Cardiac muscle cell (in vitro differentiated cells and primary cell): ENCODE data around the gene KRTAP10-7. TPM values are rescaled to one million over a fixed set of nuclear protein-coding genes. Genes with fewer than 3 reads are reported as not detected.
"Not testable (repeated sequence)": the region's sequence is repeated elsewhere in the genome, so short reads cannot be mapped to it uniquely, and the experiment has no call there.

ENCODE experiments used
- DNase-seq, 2 donors: peaks; one replicate each; pipeline versions ENCODE4 v3.0.0 to v3.0.0-alpha.2; 2010 to 2017; ENCODE audit warnings: low read depth in 1 of 2, low spot score in 1 of 2
- H3K27ac ChIP-seq: fragments of 200-600 bp; sonication (generic); 2 replicates; pipeline ENCODE4 v1.5.1; 2016
- H3K27me3 ChIP-seq: fragments of 200-600 bp; sonication (generic); 2 replicates; pipeline ENCODE4 v1.6.0; 2016; ENCODE audit warnings: control low read depth
- H3K36me3 ChIP-seq: fragments of 200-600 bp; sonication (generic); 2 replicates; pipeline ENCODE4 v1.5.1; 2016; ENCODE audit warnings: control low read depth
- H3K4me1 ChIP-seq: fragments of 200-600 bp; sonication (generic); 2 replicates; pipeline ENCODE4 v1.8.1; 2017; ENCODE audit warnings: low read depth, mild to moderate bottlenecking, mixed run types
- H3K4me3 ChIP-seq: fragments of 200-600 bp; sonication (generic); 2 replicates; pipeline ENCODE4 v1.5.1; 2016; ENCODE audit warnings: mild to moderate bottlenecking
- H3K9me3 ChIP-seq: fragments of 200-600 bp; sonication (generic); 2 replicates; pipeline ENCODE4 v1.5.1; 2017; ENCODE audit warnings: low read depth, mild to moderate bottlenecking, control low read depth
- polyA plus RNA-seq: library from polyadenylated mRNA; unstranded; fragments of >200 nt; fragmentation: Nextera tagmentation; extraction: Ambion mirVana; gene quantifications from 2 replicates; pipeline ENCODE4 v1.2.1, GENCODE V29; 2016
- total RNA-seq: library from RNA; depleted of rRNA; stranded (reverse); fragments of >200 nt; gene quantifications from 2 replicates; pipeline ENCODE4 v1.2.3, GENCODE V29; 2016
- TF ChIP-seq, protein P1 (sequence below): IDR thresholded peaks from 2 replicates; pipeline ENCODE4 v1.5.1; 2012; ENCODE audit warnings: low read depth, mild to moderate bottlenecking, low read length

The KRTAP10-7 gene
- total and polyA plus RNA-seq, 2 experiments from 2014 or later, result not detected

DNA sequence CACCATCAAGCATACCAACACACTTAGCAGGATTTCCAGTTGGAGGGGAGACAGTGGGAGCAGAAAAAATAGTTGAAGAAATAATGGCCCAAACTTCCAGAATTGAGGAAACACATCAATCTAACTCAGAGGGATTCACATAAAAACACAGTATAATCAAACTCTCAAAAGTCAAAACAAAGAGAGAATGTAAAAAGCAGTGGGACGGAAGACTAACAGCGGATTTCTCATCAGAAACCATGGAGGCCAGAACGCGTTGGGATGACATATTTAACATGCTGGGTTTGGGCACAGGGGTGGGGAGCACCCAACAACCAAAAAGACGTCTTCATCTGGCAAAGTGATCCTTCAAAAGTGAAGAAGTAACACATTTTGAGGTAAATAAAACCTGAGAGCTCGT lies 19.5 kb downstream of the KRTAP10-7 start:
- no peaks in the 10 kb centered on the region for H3K4me1 ChIP-seq
- H3K4me3 ChIP-seq, result no peak overlapping the region
- TF ChIP-seq, protein P1, sequence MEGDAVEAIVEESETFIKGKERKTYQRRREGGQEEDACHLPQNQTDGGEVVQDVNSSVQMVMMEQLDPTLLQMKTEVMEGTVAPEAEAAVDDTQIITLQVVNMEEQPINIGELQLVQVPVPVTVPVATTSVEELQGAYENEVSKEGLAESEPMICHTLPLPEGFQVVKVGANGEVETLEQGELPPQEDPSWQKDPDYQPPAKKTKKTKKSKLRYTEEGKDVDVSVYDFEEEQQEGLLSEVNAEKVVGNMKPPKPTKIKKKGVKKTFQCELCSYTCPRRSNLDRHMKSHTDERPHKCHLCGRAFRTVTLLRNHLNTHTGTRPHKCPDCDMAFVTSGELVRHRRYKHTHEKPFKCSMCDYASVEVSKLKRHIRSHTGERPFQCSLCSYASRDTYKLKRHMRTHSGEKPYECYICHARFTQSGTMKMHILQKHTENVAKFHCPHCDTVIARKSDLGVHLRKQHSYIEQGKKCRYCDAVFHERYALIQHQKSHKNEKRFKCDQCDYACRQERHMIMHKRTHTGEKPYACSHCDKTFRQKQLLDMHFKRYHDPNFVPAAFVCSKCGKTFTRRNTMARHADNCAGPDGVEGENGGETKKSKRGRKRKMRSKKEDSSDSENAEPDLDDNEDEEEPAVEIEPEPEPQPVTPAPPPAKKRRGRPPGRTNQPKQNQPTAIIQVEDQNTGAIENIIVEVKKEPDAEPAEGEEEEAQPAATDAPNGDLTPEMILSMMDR, result no peak
- H3K9me3 ChIP-seq, result no peaks in the 10 kb centered on the region
- H3K27ac ChIP-seq, result no peak overlapping the region
- no peaks in the 10 kb centered on the region for H3K36me3 ChIP-seq
- no peaks in the 10 kb centered on the region for H3K27me3 ChIP-seq
- DNase-seq, result no peak

DNA sequence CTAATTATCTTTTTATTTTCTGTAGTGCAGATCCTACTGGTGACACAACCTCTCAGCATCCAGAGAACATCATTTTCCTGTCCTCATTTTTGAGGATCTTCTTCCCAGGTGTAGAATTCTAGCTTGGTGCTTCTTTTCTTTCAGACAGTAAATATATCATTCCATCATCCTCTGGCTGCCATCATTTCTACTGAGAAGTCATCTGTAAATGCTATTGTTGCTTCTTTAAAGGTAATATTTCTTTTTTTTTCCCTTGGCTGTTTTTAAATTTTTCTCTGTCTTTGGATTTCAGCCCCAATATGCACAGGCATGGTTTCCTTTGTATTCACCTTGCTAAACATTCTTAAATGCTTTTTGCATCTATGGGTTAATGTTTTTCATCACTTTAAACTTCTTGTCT lies 23.2 kb downstream of the KRTAP10-7 start:
- no peaks in the 10 kb centered on the region for H3K9me3 ChIP-seq
- no peaks in the 10 kb centered on the region for H3K36me3 ChIP-seq

DNA sequence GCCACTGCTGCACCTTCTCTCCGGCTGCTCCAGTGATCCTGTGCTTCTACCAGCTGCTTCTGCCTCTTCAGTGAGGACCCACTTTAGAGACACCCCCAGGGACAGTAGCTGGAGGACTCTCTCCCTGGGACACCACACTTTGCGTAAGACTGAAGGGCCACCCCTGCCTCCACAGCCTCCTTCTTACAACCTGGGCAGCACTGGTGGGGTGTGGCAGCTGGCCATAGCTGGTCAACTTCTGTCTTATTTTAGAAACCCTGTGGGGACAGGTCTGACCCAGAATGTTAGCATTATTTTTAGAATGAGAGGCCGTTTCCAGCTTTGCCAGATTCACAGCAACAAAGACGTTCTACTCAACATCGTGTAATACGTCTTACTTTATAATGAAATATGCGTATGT lies 25.4 kb downstream of the KRTAP10-7 start:
- Histone ChIP-seq H3K27me3 (no peaks in the 10 kb centered on the region), H3K36me3 (no peaks in the 10 kb centered on the region), H3K9me3 (no peaks in the 10 kb centered on the region), H3K4me3 (no peak overlapping the region), H3K4me1 (no peaks in the 10 kb centered on the region), H3K27ac (no peak overlapping the region)
- TF ChIP-seq, protein P1, result no peak
- no peak for DNase-seq

More for the DNA sequence above, 23.2 kb downstream of the KRTAP10-7 start:
- H3K27me3 ChIP-seq, result no peaks in the 10 kb centered on the region
- no peak for DNase-seq
- H3K4me1 ChIP-seq, result no peaks in the 10 kb centered on the region
- TF ChIP-seq, protein P1, result no peak
- H3K4me3 ChIP-seq, result no peak overlapping the region
- H3K27ac ChIP-seq, result no peak overlapping the region

DNA sequence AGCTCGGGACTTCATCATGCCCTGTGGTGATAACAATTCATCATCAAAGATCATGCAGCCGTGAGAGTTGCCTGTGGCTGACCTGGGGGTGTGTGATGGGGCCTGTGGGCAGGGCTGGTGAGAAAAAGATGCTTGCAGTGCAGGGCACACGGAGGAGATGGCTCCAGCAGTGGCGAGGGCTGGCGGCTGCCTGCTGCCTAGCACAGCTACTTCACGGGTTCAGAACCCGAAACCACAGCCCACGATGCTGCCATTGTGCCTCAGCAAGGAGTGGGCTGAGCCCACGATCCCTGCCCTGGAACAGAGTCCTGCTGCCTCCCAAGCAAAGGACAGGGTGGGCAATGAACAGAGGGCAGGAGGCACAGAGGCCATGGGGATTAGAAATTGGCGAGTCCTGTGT lies 25.9 kb downstream of the KRTAP10-7 start:
- Histone ChIP-seq H3K9me3 (no peaks in the 10 kb centered on the region), H3K4me1 (no peaks in the 10 kb centered on the region), H3K4me3 (no peak overlapping the region), H3K27ac (no peak overlapping the region), H3K36me3 (no peaks in the 10 kb centered on the region), H3K27me3 (no peaks in the 10 kb centered on the region)
- TF ChIP-seq, protein P1, result no peak
- DNase-seq, result no peak

DNA sequence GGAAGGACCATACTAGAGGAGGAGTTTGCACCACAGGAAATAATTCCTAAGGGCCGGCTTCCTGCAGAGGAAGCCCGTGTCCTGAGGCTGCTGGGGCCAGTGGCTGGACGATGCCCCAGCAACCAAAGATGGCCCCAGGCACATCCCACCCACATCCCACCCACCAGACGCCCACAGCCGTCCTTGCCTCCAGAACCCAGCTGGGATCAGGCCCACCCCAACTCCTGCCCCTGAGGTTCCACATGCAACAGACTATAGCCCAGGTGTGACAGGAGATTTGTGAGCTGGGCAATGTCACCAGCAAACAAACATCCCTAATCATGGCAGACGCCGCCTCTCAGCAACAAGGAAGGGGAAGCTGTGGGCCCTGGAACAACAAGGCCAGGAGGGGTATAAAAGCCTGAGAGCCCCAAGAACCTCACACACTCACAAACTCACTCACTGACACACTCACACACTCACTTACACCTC lies 26.3 kb downstream of the KRTAP10-7 start, which contains the start of gene KRTAP10-9:
Gene KRTAP10-9, plus strand, starts transcription at position 421 of the 471 bp plus-strand sequence. CDS start 79 bp downstream, outside the sequence.
- no peak for DNase-seq
- Histone ChIP-seq H3K4me3 (no peak within 1 kb of the TSS), H3K27me3 (no peaks in the 10 kb centered on the region), H3K36me3 (no peaks in the 10 kb centered on the region), H3K4me1 (no peaks in the 10 kb centered on the region), H3K9me3 (no peaks in the 10 kb centered on the region), H3K27ac (no peak within 1 kb of the TSS)
- TF ChIP-seq, protein P1, result no peak

DNA sequence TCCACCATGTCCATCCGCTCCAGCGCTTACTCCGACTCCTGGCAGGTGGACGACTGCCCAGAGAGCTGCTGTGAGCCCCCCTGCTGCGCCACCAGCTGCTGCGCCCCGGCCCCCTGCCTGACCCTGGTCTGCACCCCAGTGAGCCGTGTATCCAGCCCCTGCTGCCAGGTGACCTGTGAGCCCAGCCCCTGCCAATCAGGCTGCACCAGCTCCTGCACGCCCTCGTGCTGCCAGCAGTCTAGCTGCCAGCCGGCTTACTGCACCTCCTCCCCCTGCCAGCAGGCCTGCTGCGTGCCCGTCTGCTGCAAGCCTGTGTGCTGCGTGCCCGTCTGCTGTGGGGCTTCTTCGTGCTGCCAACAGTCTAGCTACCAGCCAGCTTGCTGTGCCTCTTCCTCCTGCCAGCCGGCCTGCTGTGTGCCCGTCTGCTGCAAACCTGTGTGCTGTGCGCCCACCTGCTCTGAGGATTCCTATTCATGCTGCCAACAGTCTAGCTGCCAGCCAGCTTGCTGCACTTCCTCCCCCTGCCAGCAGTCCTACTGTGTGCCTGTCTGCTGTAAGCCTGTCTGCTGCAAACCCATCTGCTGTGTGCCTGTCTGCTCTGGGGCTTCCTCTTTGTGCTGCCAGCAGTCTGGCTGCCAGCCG lies 26.9 kb downstream of the KRTAP10-7 start:
- not testable (repeated sequence) for H3K4me1 ChIP-seq, H3K27ac ChIP-seq

DNA sequence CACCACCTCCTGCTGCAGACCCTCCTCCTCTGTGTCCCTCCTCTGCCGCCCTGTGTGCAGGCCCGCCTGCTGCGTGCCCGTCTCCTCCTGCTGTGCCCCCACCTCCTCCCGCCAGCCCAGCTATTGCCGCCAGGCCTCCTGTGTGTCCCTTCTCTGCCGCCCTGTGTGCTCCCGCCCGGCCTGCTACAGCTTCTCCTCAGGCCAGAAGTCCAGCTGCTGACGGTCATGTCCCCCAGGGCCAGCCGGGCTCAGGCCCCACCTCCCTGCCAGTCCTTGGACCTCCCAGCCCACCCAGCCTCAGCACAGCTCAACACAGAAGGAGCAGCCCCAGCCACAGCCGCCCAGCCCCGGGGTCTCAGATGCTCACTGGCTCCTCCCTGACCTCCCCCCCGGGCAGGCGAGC lies 27.4 kb downstream of the KRTAP10-7 start:
- not testable (repeated sequence) for H3K4me1 ChIP-seq, DNase-seq, H3K27ac ChIP-seq, H3K27me3 ChIP-seq, H3K4me3 ChIP-seq, H3K36me3 ChIP-seq, H3K9me3 ChIP-seq

More for the DNA sequence above, 26.9 kb downstream of the KRTAP10-7 start:
- not testable (repeated sequence) for H3K9me3 ChIP-seq, H3K4me3 ChIP-seq, H3K27me3 ChIP-seq, H3K36me3 ChIP-seq, DNase-seq
